Vagina (tissue), 2 donors: ENCODE measurements around the gene ANKRD1.
"Not testable (repeated sequence)": the region's sequence is repeated elsewhere in the genome, so short reads cannot be mapped to it uniquely, and the experiment has no call there.

ENCODE experiments used
- CTCF ChIP-seq, 3 experiments: fragments of 450-650 bp in 2 of 3; fragments of 200-600 bp in 1 of 3; sonication (generic) in 1 of 3; IDR thresholded peaks; one replicate each; pipeline ENCODE4 v1.5.1; 2017 to 2019; ENCODE audit warnings: antibody characterized with exemption in 3 of 3, mild to moderate bottlenecking in 2 of 3, moderate library complexity in 2 of 3
- POLR2AphosphoS5 ChIP-seq, 2 donors: sonication (generic); formaldehyde crosslinking; IDR thresholded peaks; one replicate each; pipeline ENCODE4 v1.9.0; 2017; ENCODE audit warnings: antibody characterized with exemption in 2 of 2, mild to moderate bottlenecking in 2 of 2, low read depth in 1 of 2; ENCODE audit not compliant: insufficient read depth in 1 of 2

DNA sequence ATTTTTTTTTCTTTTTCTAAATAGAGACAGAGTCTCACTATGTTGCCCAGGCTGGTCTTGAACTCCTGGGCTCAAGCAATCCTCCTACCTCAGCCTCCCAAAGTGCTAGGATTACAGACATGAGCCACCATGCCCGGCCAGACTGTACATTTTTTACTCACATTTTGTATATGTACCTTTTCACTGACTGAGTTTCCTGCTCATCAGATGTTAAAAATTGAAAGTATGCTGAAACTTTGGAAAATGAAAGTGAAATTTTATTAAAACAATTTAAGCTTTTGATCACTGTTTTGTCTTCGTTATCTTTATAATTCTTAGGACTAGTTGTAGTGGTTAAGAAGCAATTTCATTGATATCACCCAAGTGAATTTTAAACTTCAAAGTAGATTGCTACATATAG is 24.0 kb downstream of the ANKRD1 start:
- not testable (repeated sequence) for TF ChIP-seq CTCF (IDR thresholded peaks at IDR 0.05); POLR2AphosphoS5 (IDR thresholded peaks at IDR 0.05; ENCODE audit: insufficient read depth in 1 of 2, low read depth in 1 of 2)
